ENCODE data around the gene TPK1.

- TF ChIP-seq CTCF (IDR thresholded peaks at IDR 0.05) (no peak), EZH2 (IDR thresholded peaks at IDR 0.05) (no peak)
Measured at GRCh38 chr7:144836545-144836842, 641 bp upstream of the TPK1 start.

Measured in neural progenitor cell (in vitro differentiated cells).